ENCODE data around the gene FNIP2. TPM values are rescaled to one million over a fixed set of nuclear protein-coding genes. Genes with fewer than 3 reads are reported as not detected.
"Not testable (repeated sequence)": the region's sequence is repeated elsewhere in the genome, so short reads cannot be mapped to it uniquely, and the experiment has no call there.

FNIP2 gene
- total RNA-seq, 1 donor from 2014 or later = 50.7 TPM

DNA sequence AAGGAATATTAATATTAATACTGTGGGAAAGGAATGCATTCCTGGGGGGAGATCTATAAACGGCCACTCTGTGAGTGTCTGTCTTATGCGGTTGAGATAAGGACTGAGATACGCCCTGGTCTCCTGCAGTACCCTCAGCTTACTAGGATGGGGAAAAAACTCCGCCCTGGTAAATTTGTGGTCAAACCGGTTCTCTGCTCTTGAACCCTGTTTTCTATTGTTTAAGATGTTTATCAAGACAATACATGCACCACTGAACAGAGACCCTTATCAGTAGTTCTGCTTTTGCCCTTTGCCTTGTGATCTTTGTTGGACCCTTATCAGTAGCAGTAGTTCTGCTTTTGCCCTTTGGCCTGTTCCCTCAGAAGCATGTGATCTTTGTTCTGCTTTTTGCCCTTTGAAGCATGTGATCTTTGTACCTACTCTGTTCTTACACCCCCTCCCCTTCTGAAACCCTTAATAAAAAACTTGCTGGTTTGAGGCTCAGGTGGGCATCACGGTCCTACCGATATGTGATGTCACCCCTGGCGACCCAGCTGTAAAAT, 151.7 kb downstream of the FNIP2 start:
- DNase-seq; intact Hi-C loops (cut with micrococcal nuclease); ATAC-seq: not testable (repeated sequence)

- intact Hi-C loops (cut with micrococcal nuclease); DNase-seq; ATAC-seq: not testable (repeated sequence)
Measured at GRCh38 chr4:158927774-158928173, 158.9 kb downstream of the FNIP2 start.

DNA sequence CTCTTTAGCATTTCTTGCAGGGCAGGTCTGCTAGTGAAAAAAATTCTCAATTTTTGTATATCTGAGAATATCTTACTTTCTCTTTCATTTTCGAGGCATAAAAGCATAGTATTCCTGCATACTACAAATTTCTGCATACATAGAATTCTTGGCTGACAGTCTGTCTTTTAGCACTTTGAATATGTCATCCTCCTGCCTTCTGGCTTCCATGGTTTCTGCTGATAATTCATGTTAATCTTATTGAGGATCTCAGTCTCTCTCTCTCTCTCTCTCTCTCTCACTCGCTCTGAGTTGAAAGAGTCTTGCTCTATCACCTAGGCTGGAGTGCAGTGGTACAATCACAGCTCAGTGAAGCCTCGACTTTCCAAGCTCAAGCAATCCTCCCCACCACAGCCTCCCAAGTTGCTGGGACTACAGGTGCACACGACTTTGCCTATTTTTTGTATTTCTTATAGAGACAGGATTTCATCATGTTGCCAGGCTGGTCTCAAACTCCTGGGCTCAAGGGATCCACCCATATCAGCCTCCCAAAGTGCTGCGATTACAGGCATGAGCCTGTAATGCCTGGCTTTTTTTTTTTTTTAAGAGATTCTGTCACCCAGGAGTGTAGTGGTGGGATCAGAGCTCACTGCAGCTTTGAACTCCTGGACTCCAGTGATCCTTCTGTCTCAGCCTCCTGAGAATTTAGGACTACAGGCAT, 161.3 kb downstream of the FNIP2 start:
- ATAC-seq = no peak
- no peak for DNase-seq
- intact Hi-C loops (cut with micrococcal nuclease) = no loop called here

- intact Hi-C loops (cut with micrococcal nuclease) = no loop called here
- DNase-seq (no peak), ATAC-seq (no peak)
Measured at GRCh38 chr4:158930639-158930972, 161.8 kb downstream of the FNIP2 start.

- ATAC-seq (no peak), DNase-seq (no peak)
- intact Hi-C loops (cut with micrococcal nuclease) = no loop called here
Measured at GRCh38 chr4:158933236-158933635, 164.4 kb downstream of the FNIP2 start.

DNA sequence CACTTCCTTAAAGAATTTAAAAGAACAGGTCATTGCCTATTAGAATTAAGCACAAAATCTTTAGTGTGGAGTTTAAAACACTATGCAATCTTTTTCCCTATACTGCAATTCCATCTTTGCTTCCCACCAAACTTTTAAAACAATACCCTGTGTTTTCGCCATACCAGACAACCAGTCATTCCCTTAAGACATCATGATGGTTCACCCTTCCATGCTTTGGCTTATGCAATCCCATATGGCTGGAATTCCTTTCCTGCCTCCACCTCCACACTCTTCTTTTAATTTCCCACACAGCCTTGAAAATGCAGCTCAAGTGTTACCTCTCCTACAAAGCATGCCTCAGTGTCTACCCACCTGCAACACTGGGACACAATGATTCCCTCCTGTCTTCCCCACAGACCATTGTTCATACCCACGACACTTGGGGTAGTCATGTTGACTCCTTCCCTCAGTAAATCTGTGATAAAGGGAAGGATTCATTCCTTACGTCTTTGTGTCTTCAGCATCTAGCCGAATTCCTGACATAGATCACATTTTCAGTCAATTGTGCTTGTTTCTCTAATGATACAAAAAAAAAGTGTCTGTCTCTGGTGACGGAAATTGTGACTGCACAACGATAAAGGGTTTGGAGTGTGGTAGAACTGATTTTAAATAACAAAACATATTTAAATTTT, 166.3 kb downstream of the FNIP2 start:
- DNase-seq (no peak), ATAC-seq (no peak)
- intact Hi-C loops (cut with micrococcal nuclease) = no loop called here

- ATAC-seq = no peak
- no peak for DNase-seq
- intact Hi-C loops (cut with micrococcal nuclease) = no loop called here
Measured at GRCh38 chr4:158936238-158936637, 167.4 kb downstream of the FNIP2 start.

GRCh38 chr4:158938220-158939044, 169.6 kb downstream of the FNIP2 start:
- ATAC-seq (no peak), DNase-seq (no peak)
- intact Hi-C loops (cut with micrococcal nuclease) = no loop called here

GRCh38 chr4:158940271-158940670, 171.4 kb downstream of the FNIP2 start:
- DNase-seq (no peak), ATAC-seq (no peak)
- intact Hi-C loops (cut with micrococcal nuclease) = no loop called here

GRCh38 chr4:158941321-158941720, 172.5 kb downstream of the FNIP2 start:
- no peak for ATAC-seq
- DNase-seq = no peak
- intact Hi-C loops (cut with micrococcal nuclease) = no loop called here

- no peak for DNase-seq
- no peak for ATAC-seq
- intact Hi-C loops (cut with micrococcal nuclease) = no loop called here
Measured at GRCh38 chr4:158941895-158942294, 173.1 kb downstream of the FNIP2 start.

DNA sequence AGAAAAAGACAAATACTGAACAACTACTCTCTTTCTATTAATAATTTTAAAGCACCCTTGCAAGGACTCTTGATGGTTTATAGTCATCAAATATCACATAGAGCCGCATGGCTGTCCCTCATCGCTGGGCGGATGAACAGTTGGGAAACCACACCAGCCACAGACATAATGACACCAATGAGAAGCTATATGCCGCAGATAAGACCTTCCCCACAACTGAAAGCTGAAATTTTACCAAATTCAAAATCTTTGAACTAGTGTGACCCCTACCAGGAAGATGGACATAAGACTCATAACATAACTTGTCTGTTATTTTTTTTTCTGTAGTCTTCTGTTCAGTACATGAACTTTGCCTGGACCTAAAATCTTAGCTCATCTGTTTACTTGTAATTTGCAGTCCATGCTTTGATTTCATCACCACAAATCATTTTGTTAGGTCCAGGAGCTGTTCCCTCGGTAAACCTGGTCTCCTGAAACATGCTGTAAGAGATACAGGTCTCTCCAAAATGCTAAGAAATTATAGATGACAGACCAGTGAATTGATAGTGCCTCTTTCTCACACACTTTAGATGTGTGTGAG, 176.8 kb downstream of the FNIP2 start:
- DNase-seq = no peak
- intact Hi-C loops (cut with micrococcal nuclease) = no loop called here
- ATAC-seq = no peak

GRCh38 chr4:158946825-158947224, 178.0 kb downstream of the FNIP2 start:
- intact Hi-C loops (cut with micrococcal nuclease) = no loop called here
- ATAC-seq = no peak
- DNase-seq = no peak

- intact Hi-C loops (cut with micrococcal nuclease) = no loop called here
- DNase-seq (no peak), ATAC-seq (no peak)
Measured at GRCh38 chr4:158948071-158948470, 179.2 kb downstream of the FNIP2 start.

- peak; percentile 32 for ATAC-seq
- DNase-seq = no peak
- intact Hi-C loops (cut with micrococcal nuclease) = no loop called here
Measured at GRCh38 chr4:158949099-158949498, 180.3 kb downstream of the FNIP2 start.

- ATAC-seq; intact Hi-C loops (cut with micrococcal nuclease); DNase-seq: not testable (repeated sequence)
Measured at GRCh38 chr4:158952221-158952774, 183.5 kb downstream of the FNIP2 start.

- intact Hi-C loops (cut with micrococcal nuclease); ATAC-seq; DNase-seq: not testable (repeated sequence)
Measured at GRCh38 chr4:158956345-158956744, 187.5 kb downstream of the FNIP2 start.

DNA sequence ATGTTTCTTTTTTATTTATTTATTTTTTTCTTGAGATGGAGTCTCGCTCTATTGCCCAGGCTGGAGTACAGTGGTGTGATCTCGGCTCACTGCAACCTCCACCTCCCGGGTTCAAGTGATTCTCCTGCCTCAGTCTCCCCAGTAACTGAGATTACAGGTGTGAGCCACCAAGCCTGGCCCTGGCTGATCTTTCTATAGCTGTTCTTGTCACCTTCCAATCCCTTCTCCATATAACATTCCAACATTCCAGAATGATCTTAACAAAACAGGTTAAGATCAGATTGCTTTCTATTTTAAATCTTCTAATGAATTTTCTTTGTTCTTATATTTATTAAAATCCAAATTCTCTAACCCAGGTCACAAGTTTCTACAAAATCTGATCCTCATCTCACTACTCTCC, 188.1 kb downstream of the FNIP2 start:
- intact Hi-C loops (cut with micrococcal nuclease); DNase-seq; ATAC-seq: not testable (repeated sequence)

Data from left ventricle myocardium superior (tissue), 1 donor.